NAMALWA (cell line): ENCODE data around the gene OR9A2.

Experiments used
- DNase-seq: peaks from one replicate; pipeline ENCODE4 v3.0.0-alpha.2; 2015; ENCODE audit warnings: low spot score

Gene OR9A2

DNA sequence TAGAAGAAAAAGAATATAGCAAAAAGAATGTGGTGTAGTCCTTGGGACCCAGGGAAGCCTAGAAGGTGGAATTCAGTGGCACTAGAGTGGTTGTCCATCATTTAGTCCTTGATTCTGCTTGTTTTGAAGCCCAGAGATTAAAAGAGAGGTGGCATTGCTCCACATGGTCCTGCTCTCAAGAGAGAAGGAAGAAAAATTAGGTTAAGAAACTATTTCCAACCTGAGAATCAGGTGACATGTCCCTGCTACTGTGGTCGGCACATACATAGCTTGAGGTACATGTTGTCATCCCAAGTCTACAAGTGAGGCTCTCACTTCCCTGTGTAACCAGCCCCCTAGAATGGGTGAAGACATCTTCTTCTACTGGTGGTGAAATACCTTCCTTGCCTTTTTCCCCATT lies at the start of gene OR9A2:
Gene OR9A2, minus strand, starts transcription at position 101 of the 400 bp plus-strand sequence. Its CDS starts 0 bp downstream, at position 101.
- DNase-seq: no peak

GRCh38 chr7:143074141-143074540 lies 47.2 kb upstream of the OR9A2 start:
- no peak for DNase-seq

GRCh38 chr7:143073556-143073955 lies 46.6 kb upstream of the OR9A2 start:
- DNase-seq: no peak

GRCh38 chr7:143069912-143070500 lies 43.1 kb upstream of the OR9A2 start:
- no peak for DNase-seq

DNA sequence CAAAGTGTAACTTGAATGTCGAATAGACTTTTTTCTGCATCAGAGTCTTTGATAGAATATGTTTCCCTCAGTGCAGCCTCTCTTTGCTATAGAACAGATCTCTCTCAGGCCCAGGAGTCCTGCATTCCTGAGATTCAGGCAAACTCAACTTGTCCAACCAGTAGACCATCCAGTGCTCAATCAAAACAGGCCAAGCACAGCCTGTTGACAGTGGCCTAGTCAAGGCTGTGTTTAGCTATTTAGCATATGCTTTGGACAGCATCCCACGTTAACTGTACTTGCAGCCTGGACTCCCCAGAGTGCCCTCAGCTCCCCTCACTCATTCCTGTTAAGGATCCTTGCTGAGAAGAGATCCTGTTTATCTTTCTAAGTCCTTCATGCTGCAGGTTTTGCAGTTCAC lies 41.5 kb upstream of the OR9A2 start:
- DNase-seq: no peak

DNA sequence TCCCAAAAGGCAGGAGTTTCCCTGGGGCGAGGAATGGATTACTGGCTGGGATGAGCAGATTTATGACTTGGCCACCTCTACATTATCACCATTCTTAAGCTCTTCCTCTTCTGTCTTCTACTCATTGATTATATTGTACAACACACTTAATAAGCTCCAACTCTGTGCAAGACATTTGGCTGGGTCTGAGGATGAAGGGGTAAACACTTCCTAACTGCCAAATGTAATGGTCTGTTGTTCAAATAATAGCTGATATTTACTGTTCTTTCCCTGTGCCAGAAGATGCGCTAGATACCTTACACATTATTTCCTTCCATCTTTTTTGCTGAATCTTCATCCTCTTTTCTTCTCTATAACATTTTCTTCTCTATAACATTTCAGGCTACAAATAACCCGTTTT lies 36.8 kb upstream of the OR9A2 start:
- no peak for DNase-seq

DNA sequence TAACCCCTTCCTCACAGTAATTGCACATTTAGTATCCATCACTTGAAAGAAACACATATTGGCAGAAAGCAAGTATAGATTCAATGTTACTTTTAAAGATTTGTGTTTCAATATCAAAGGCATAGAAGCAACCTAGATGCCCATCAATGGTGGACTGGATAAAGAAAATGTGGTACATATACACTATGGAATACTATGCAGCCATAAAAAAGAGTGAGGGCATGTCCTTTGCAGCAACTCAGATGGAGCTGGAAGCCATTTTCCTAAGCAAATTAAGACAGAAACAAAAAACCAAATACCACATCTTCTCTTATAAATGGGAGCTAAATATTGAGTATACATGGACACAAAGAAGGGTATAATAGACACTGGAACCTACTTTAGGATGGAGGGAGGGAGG lies 28.8 kb upstream of the OR9A2 start:
- DNase-seq: no peak

DNA sequence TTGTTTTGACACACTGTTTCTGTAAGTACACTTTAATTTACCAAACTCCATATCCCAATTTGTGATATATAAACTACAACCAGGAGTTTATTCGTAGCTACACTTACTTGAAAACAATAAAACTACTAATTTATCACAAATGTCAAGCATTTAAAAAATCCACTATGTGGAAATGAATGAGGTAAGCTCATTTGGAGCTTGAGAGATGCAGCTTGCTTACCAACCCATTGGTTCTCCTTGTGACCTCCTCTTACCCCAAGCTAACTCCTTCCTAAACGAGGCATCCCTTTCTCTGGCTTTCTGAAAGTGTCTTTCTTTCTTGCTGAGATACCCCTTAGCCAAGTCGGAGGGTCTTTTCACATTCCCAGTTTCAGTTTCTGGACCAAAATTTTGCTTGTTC lies 27.7 kb upstream of the OR9A2 start:
- DNase-seq: no peak

- no peak for DNase-seq
Observed at GRCh38 chr7:143052041-143052440, 25.1 kb upstream of the OR9A2 start, which contains the start of gene OR6V1. OR6V1 (plus strand) TSS chr7:143052341; CDS start chr7:143052341, 0 bp downstream.

DNA sequence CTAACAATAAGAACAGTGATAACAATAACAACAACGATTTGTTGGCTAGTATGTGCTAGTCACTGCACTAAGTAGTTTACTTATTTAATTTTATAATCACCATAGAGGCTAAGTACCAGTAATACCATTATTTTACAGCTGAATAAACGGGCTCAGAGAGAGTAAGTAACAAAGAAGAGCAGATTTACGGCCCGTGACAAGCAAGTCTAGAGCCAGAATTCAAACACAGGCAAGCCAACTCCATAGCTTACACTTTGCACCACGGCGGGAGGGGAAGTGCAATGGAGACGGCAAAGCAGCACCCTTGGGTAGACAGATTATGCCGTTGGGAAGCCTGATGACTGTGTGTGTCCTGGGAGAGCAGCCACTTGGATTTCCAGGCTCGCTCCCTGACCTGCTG lies 24.0 kb upstream of the OR9A2 start:
- DNase-seq: no peak

GRCh38 chr7:143049362-143049761 lies 22.4 kb upstream of the OR9A2 start:
- DNase-seq: peak; percentile 11

DNA sequence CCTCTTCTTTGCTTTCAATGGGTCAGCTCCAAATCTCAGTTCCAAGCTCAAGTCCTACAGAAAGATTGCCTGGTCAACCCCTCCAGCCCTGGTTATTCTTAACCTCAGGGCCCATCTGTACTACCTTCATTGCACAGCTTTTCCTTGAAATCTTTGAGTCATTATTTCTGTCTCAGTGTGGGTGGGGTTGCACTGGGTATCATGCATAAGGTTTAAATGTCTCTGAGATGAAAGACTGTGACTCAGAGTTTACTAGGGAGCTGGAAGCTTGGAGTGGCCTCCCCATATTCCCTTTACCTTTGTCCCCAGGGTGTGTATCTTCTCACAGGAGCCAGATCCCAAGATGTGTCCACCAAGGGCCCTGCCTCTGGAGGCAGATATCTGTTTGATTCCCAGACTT lies 21.9 kb upstream of the OR9A2 start:
- DNase-seq: no peak

GRCh38 chr7:143047326-143047725 lies 20.4 kb upstream of the OR9A2 start:
- DNase-seq: no peak

GRCh38 chr7:143046426-143046851 lies 19.5 kb upstream of the OR9A2 start:
- DNase-seq: no peak

GRCh38 chr7:143043391-143043790 lies 16.5 kb upstream of the OR9A2 start:
- no peak for DNase-seq

DNA sequence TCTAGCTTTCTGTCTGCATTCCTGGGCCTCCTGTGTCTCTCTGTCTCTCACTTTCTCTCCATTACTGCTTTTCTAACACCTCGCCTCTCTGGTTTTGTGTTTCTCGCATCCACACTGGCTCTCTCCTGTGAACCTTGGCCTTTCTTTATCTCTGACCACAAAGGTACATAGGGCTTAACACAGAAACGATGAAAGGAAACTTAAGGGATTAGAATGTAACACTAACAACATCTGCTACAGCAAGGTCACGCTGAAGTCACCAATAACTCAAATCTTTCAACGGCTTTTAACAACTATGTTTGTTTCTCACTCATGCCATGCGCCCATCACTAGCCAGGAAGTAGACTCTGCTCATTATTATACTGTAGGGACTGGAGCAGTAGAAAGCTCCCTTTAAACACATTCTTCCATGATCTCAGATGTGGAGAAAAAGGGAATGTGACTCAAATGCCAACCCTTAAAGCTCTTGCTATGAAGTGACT lies 15.9 kb upstream of the OR9A2 start:
- no peak for DNase-seq

DNA sequence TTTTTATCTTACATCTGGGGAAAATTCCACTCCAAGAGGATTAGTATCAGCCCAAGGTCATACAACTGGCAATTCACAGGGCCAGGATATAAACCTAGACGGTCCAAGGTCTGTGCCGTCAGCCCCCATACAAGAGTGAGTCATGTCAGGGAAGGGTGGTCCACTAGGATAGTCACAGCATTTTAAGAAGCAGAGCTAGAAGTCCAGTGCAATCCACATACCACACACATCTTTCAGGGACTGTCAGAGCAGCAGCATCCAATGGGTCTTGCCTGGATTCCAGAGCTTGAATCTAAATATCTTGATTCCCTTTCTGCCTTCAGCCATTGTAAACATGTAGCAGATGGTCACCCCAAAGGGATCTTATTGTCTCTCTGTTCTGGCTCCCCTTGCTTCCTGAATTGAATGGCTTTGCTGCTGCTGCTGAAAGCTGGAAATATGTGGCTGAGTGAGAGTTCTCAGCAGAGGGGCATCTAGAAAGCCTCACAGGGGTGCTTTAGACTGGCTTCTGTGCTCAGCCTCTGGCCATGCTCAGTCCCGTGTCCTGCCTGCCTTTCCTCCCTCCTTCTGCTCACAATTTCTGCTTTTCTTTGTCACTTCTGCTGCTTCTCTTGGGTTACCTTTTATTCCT lies 15.3 kb upstream of the OR9A2 start:
- DNase-seq: no peak

GRCh38 chr7:143041346-143041745 lies 14.4 kb upstream of the OR9A2 start:
- no peak for DNase-seq

GRCh38 chr7:143040209-143040715 lies 13.3 kb upstream of the OR9A2 start:
- no peak for DNase-seq

GRCh38 chr7:143038635-143039034 lies 11.7 kb upstream of the OR9A2 start:
- DNase-seq: no peak

GRCh38 chr7:143027683-143028082 lies 751 bp upstream of the OR9A2 start:
- no peak for DNase-seq

GRCh38 chr7:143025371-143025770 lies 1.6 kb downstream of the OR9A2 start:
- DNase-seq: no peak

DNA sequence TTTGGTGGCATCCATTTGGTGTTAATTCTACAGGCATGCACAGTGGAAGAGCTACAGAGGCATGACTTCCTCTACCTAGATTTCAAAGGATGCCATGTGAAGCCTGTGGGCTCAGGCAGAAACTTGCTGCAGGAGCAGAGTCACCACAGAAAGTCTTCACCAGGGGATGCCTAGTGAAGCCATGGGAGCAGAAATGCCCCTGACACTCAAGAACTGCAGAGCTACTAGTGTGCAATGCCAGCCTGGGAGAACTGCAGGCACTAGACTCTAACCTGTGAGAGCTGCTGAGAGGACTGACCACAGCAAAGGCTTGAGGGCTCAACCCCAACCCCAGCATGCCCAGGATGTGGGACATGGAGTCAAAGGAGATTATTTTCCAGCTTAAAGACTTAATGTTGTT lies 3.9 kb downstream of the OR9A2 start:
- no peak for DNase-seq

DNA sequence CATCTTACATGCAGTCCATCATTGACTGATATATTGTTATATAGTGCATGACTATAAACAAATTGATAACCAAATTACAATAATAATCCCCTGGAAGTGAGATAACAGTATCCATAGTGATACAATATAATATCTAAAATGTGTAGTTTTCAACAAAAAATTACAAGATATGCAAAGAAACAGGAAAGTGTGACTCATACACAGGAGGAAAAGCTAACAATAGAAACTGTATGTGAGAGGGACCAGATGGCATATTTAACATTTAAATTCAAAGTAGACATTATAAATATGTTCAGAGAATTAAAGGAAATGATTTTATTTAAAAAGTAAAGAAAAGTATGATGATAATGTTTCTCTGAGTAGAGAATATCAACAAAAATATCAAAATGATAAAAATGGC lies 8.0 kb downstream of the OR9A2 start:
- DNase-seq: no peak
